Endothelial cell of umbilical vein (primary cell): ENCODE results near the gene GOLPH3.

ENCODE experiments used
- CTCF ChIP-seq, 2 donors: IDR thresholded peaks; 1 replicate in 1 of 2; 2 replicates in 1 of 2; pipeline ENCODE4 v1.5.1; 2011; ENCODE audit warnings: low read length in 2 of 2, mild to moderate bottlenecking in 2 of 2, moderate library complexity in 2 of 2, control low read depth in 1 of 2, inconsistent platforms in 1 of 2, low read depth in 1 of 2; ENCODE audit not compliant: insufficient read depth in 1 of 2; ENCODE audit errors: extremely low read depth in 1 of 2
- GATA2 ChIP-seq: IDR thresholded peaks from 2 replicates; pipeline ENCODE4 v1.7.0; 2011; ENCODE audit warnings: low read depth, mild to moderate bottlenecking, moderate library complexity, mixed read lengths, low read length; ENCODE audit not compliant: insufficient read length, insufficient read depth

- TF ChIP-seq CTCF (IDR thresholded peaks at IDR 0.05; ENCODE audit: extremely low read depth in 1 of 2, insufficient read depth in 1 of 2, low read depth in 1 of 2, low read length in 2 of 2) (no peak), GATA2 (no peak)
These were observed 45.0 kb downstream of the GOLPH3 start for GRCh38 chr5:32129074-32129598.
